ENCODE data around the gene CDC42EP4.

Gene CDC42EP4

GRCh38 chr17:73302189-73302588, 9.6 kb downstream of the CDC42EP4 start:
- H3K27ac ChIP-seq (ENCODE audit: low read depth, low read length), result no peak overlapping the region
- peaks cover 26 to 76% (median 72%) of the 10 kb centered on the region in 5 donors for H3K4me1 ChIP-seq (ENCODE audit: control insufficient read depth in 5 of 5, insufficient read depth in 5 of 5, low read length in 5 of 5)
- H3K27me3 ChIP-seq (ENCODE audit: control insufficient read depth in 5 of 5, insufficient read depth in 4 of 5, low read length in 5 of 5), result no peaks in the 10 kb centered on the region
- no peaks in the 10 kb centered on the region for H3K9me3 ChIP-seq (ENCODE audit: control insufficient read depth in 5 of 5, low read length in 5 of 5)
- H3K4me3 ChIP-seq (ENCODE audit: low read depth in 1 of 5, low read length in 5 of 5), result no peak overlapping the region
- peaks cover 0 to 14% (median 7%) of the 10 kb centered on the region in 5 donors for H3K36me3 ChIP-seq (ENCODE audit: control insufficient read depth in 5 of 5, insufficient read depth in 5 of 5, low read length in 5 of 5)
- peak overlapping the region in 1 of 5 donors; percentile 17 for H3K9ac ChIP-seq (ENCODE audit: low read length in 5 of 5)

DNA sequence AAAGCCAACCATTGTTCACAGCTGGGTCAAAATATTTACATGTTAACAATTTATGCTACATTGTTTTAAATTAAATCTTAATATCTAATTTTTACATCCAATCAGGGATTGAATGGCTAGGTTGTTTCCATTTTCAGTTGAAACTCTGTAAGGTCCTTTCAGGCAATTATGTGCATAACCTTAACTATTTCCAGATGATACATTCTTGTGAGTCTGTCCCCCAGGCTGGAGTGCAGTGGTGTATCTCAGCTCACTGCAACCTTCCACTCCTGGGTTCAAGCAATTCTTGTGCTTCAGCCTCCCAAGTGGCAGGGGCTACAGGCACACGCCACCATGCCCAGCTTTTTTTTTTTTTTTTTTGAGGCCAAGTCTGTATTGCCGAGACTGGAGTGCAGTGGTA, 10.4 kb downstream of the CDC42EP4 start:
- peaks cover 20 to 68% (median 66%) of the 10 kb centered on the region in 5 donors for H3K4me1 ChIP-seq (ENCODE audit: control insufficient read depth in 5 of 5, insufficient read depth in 5 of 5, low read length in 5 of 5)

GRCh38 chr17:73300392-73300791, 11.4 kb downstream of the CDC42EP4 start:
- peak overlapping the region; percentile 54 for H3K27ac ChIP-seq (ENCODE audit: low read depth, low read length)
- H3K9ac ChIP-seq (ENCODE audit: low read length in 5 of 5), result no peak overlapping the region
- no peaks in the 10 kb centered on the region for H3K9me3 ChIP-seq (ENCODE audit: control insufficient read depth in 5 of 5, low read length in 5 of 5)
- no peak overlapping the region for H3K4me3 ChIP-seq (ENCODE audit: low read depth in 1 of 5, low read length in 5 of 5)
- no peaks in the 10 kb centered on the region for H3K27me3 ChIP-seq (ENCODE audit: control insufficient read depth in 5 of 5, insufficient read depth in 4 of 5, low read length in 5 of 5)
- H3K4me1 ChIP-seq (ENCODE audit: control insufficient read depth in 5 of 5, insufficient read depth in 5 of 5, low read length in 5 of 5), result peaks cover 20 to 58% (median 58%) of the 10 kb centered on the region in 5 donors
- peaks cover 0 to 7% (median 3%) of the 10 kb centered on the region in 5 donors for H3K36me3 ChIP-seq (ENCODE audit: control insufficient read depth in 5 of 5, insufficient read depth in 5 of 5, low read length in 5 of 5)

More for the DNA sequence above, 10.4 kb downstream of the CDC42EP4 start:
- Histone ChIP-seq H3K27ac (ENCODE audit: low read depth, low read length) (no peak overlapping the region), H3K36me3 (ENCODE audit: control insufficient read depth in 5 of 5, insufficient read depth in 5 of 5, low read length in 5 of 5) (peaks cover 0 to 9% (median 3%) of the 10 kb centered on the region in 5 donors), H3K27me3 (ENCODE audit: control insufficient read depth in 5 of 5, insufficient read depth in 4 of 5, low read length in 5 of 5) (no peaks in the 10 kb centered on the region), H3K4me3 (ENCODE audit: low read depth in 1 of 5, low read length in 5 of 5) (no peak overlapping the region), H3K9ac (ENCODE audit: low read length in 5 of 5) (no peak overlapping the region), H3K9me3 (ENCODE audit: control insufficient read depth in 5 of 5, low read length in 5 of 5) (no peaks in the 10 kb centered on the region)

DNA sequence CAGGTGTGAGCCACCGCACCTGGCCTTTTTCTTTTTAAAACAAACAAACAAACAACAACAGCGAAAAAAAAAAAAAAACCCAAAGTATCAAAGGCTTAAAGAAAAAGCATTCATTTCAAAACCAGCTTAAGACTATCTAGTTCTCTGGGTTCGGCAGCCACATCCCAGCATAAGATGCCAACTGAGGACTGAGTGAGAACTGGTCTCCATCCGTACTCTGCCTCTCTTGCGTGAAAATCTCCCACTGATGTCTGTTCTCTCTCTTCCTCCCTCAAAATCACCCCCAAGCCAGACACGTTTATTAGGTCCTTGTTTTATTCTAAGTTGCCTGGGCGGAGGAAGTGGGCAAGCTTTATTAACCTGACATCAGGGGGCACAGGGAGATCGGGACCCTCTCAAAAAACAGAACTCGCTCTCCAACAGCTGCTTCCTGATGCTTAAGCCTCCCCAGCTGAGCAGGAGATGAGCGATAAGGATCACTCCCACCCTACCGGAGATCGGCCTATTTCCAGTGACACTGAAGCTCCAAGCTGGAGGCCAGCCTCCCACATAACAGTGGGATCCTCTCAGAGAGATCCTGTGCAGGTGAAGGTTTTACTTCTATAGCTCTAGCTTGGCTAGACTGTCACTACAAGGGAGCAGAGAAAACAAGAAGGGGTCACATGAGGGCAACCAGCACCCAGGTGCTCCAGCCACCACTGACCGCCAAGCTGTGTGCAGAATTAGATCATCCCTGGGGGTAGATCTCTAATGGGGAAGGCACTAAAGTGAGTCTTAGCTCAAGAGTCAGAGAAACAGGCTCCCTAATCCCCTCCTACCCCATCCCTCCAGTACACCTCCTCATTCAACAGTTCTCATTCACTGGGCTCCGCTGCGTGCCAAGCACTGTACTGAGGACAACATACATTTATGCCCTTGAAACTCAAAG, 13.6 kb downstream of the CDC42EP4 start:
- H3K4me1 ChIP-seq (ENCODE audit: control insufficient read depth in 5 of 5, insufficient read depth in 5 of 5, low read length in 5 of 5), result peaks cover 14 to 62% (median 56%) of the 10 kb centered on the region in 5 donors
- H3K36me3 ChIP-seq (ENCODE audit: control insufficient read depth in 5 of 5, insufficient read depth in 5 of 5, low read length in 5 of 5), result peaks cover 0 to 9% (median 6%) of the 10 kb centered on the region in 5 donors
- peak overlapping the region; percentile 73 for H3K27ac ChIP-seq (ENCODE audit: low read depth, low read length)
- no peaks in the 10 kb centered on the region for H3K27me3 ChIP-seq (ENCODE audit: control insufficient read depth in 5 of 5, insufficient read depth in 4 of 5, low read length in 5 of 5)
- H3K4me3 ChIP-seq (ENCODE audit: low read depth in 1 of 5, low read length in 5 of 5), result peak overlapping the region in 2 of 5 donors; percentile 1 to 35
- peak overlapping the region in 3 of 5 donors; percentile 29 to 51 (median 35) for H3K9ac ChIP-seq (ENCODE audit: low read length in 5 of 5)
- H3K9me3 ChIP-seq (ENCODE audit: control insufficient read depth in 5 of 5, low read length in 5 of 5), result no peaks in the 10 kb centered on the region

DNA sequence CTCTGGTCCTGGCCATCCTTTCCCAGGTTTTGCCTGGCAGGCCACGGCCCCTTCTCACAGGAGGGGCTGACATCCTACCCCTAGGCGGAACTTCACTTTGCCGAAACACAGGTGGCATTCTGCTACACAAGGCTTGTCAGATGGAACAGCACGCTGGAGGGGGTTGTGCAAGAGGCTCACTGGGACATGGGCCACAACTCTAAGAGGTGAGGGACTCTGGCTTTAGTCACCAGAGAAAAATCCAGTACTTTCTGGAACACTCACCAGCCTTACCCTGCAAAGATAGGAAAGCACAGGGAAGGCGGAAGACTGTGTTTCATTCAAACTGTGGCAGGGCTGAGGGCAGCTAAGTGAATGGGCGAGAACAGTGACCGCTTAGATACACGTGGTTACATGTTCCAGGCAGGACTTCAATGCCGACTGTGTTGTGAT, 18.3 kb downstream of the CDC42EP4 start:
- no peaks in the 10 kb centered on the region for H3K27me3 ChIP-seq (ENCODE audit: control insufficient read depth in 5 of 5, insufficient read depth in 4 of 5, low read length in 5 of 5)
- peaks cover 20 to 78% (median 75%) of the 10 kb centered on the region in 5 donors for H3K4me1 ChIP-seq (ENCODE audit: control insufficient read depth in 5 of 5, insufficient read depth in 5 of 5, low read length in 5 of 5)
- H3K9ac ChIP-seq (ENCODE audit: low read length in 5 of 5), result peak overlapping the region; percentile 11 to 82 (median 42)
- H3K36me3 ChIP-seq (ENCODE audit: control insufficient read depth in 5 of 5, insufficient read depth in 5 of 5, low read length in 5 of 5), result peaks cover 0 to 8% (median 0%) of the 10 kb centered on the region in 5 donors
- H3K27ac ChIP-seq (ENCODE audit: low read depth, low read length), result peak overlapping the region; percentile 99
- H3K4me3 ChIP-seq (ENCODE audit: low read depth in 1 of 5, low read length in 5 of 5), result peak overlapping the region in 1 of 5 donors; percentile 8
- H3K9me3 ChIP-seq (ENCODE audit: control insufficient read depth in 5 of 5, low read length in 5 of 5), result no peaks in the 10 kb centered on the region

- Histone ChIP-seq H3K36me3 (ENCODE audit: control insufficient read depth in 5 of 5, insufficient read depth in 5 of 5, low read length in 5 of 5) (peaks cover 0 to 8% (median 0%) of the 10 kb centered on the region in 5 donors), H3K4me1 (ENCODE audit: control insufficient read depth in 5 of 5, insufficient read depth in 5 of 5, low read length in 5 of 5) (peaks cover 19 to 76% (median 72%) of the 10 kb centered on the region in 5 donors), H3K9ac (ENCODE audit: low read length in 5 of 5) (peak overlapping the region in 4 of 5 donors; percentile 11 to 68 (median 48)), H3K27ac (ENCODE audit: low read depth, low read length) (peak overlapping the region; percentile 99), H3K9me3 (ENCODE audit: control insufficient read depth in 5 of 5, low read length in 5 of 5) (no peaks in the 10 kb centered on the region), H3K4me3 (ENCODE audit: low read depth in 1 of 5, low read length in 5 of 5) (peak overlapping the region in 1 of 5 donors; percentile 8), H3K27me3 (ENCODE audit: control insufficient read depth in 5 of 5, insufficient read depth in 4 of 5, low read length in 5 of 5) (no peaks in the 10 kb centered on the region)
Measured at GRCh38 chr17:73293031-73293430, 18.8 kb downstream of the CDC42EP4 start.

- H3K9ac ChIP-seq (ENCODE audit: low read length in 5 of 5), result peak overlapping the region; percentile 21 to 71 (median 58)
Measured at GRCh38 chr17:73292031-73292531, 19.7 kb downstream of the CDC42EP4 start.

GRCh38 chr17:73291260-73291801, 20.5 kb downstream of the CDC42EP4 start:
- Histone ChIP-seq H3K36me3 (ENCODE audit: control insufficient read depth in 5 of 5, insufficient read depth in 5 of 5, low read length in 5 of 5) (peaks cover 0 to 13% (median 2%) of the 10 kb centered on the region in 5 donors), H3K9ac (ENCODE audit: low read length in 5 of 5) (peak overlapping the region in 4 of 5 donors; percentile 31 to 71 (median 61)), H3K4me3 (ENCODE audit: low read depth in 1 of 5, low read length in 5 of 5) (peak overlapping the region in 4 of 5 donors; percentile 35 to 54 (median 41)), H3K4me1 (ENCODE audit: control insufficient read depth in 5 of 5, insufficient read depth in 5 of 5, low read length in 5 of 5) (peaks cover 19 to 90% (median 88%) of the 10 kb centered on the region in 5 donors), H3K9me3 (ENCODE audit: control insufficient read depth in 5 of 5, low read length in 5 of 5) (no peaks in the 10 kb centered on the region), H3K27me3 (ENCODE audit: control insufficient read depth in 5 of 5, insufficient read depth in 4 of 5, low read length in 5 of 5) (no peaks in the 10 kb centered on the region), H3K27ac (ENCODE audit: low read depth, low read length) (peak overlapping the region; percentile 99)

More at GRCh38 chr17:73292031-73292531, 19.7 kb downstream of the CDC42EP4 start:
- Histone ChIP-seq H3K27me3 (ENCODE audit: control insufficient read depth in 5 of 5, insufficient read depth in 4 of 5, low read length in 5 of 5) (no peaks in the 10 kb centered on the region), H3K4me1 (ENCODE audit: control insufficient read depth in 5 of 5, insufficient read depth in 5 of 5, low read length in 5 of 5) (peaks cover 17 to 83% (median 80%) of the 10 kb centered on the region in 5 donors), H3K27ac (ENCODE audit: low read depth, low read length) (peak overlapping the region; percentile 99), H3K36me3 (ENCODE audit: control insufficient read depth in 5 of 5, insufficient read depth in 5 of 5, low read length in 5 of 5) (peaks cover 0 to 8% (median 0%) of the 10 kb centered on the region in 5 donors), H3K9me3 (ENCODE audit: control insufficient read depth in 5 of 5, low read length in 5 of 5) (no peaks in the 10 kb centered on the region), H3K4me3 (ENCODE audit: low read depth in 1 of 5, low read length in 5 of 5) (peak overlapping the region in 4 of 5 donors; percentile 19 to 46 (median 36))

DNA sequence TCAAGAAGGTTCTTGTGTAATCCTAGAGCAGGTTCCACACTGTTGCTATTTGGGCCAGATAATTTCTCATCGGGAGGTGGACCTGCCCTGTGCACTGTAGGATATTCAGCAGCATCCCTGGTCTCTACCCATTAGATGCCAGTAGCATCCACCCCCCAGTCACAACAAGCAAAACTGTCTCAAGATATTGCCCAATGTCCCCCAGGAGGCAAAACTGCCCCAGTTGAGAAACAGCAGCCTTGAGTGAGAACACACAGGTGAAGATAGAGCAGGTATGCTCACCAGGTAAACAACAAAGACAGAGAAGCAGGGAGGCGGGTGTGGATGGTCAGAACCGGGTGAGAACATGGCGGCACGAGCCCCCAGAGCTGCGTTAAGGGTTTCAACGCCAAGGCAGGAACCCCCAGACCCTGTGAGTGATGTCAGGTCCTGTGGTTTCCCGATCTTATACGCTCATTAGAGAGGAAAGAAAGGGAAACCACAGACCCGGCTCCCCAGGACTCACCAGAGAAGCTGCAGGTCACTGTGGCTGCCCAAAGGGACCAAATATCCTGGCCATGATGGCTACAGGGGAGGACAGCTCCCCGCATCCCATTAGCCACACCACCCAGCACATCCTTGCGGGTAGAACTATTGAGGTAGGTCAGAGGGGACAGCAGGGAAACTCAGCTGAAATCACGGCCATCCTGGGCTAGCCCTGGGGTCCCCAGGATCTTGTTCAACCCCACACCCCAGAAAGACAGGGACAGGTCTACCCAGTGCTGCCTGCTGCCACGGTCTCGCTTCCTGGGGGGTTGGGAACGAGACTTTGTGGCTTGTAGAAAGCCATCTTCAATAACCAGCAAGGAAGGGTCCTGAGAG, 21.2 kb downstream of the CDC42EP4 start:
- Histone ChIP-seq H3K4me1 (ENCODE audit: control insufficient read depth in 5 of 5, insufficient read depth in 5 of 5, low read length in 5 of 5) (peaks cover 19 to 97% (median 94%) of the 10 kb centered on the region in 5 donors), H3K9me3 (ENCODE audit: control insufficient read depth in 5 of 5, low read length in 5 of 5) (no peaks in the 10 kb centered on the region), H3K27me3 (ENCODE audit: control insufficient read depth in 5 of 5, insufficient read depth in 4 of 5, low read length in 5 of 5) (no peaks in the 10 kb centered on the region), H3K9ac (ENCODE audit: low read length in 5 of 5) (peak overlapping the region; percentile 31 to 71 (median 58)), H3K4me3 (ENCODE audit: low read depth in 1 of 5, low read length in 5 of 5) (peak overlapping the region in 1 of 5 donors; percentile 1), H3K36me3 (ENCODE audit: control insufficient read depth in 5 of 5, insufficient read depth in 5 of 5, low read length in 5 of 5) (peaks cover 0 to 20% (median 9%) of the 10 kb centered on the region in 5 donors), H3K27ac (ENCODE audit: low read depth, low read length) (peak overlapping the region; percentile 99)
